HG03575 (cell line): ENCODE data around the gene GARIN1A.

Experiments used
- ATAC-seq: cut with Tn5 transposase; IDR thresholded peaks from one replicate; pipeline ENCODE4 v1.9.1; 2021; ENCODE audit not compliant: unreplicated experiment, insufficient number of reproducible peaks, low FRiP score; ENCODE audit errors: extremely low read depth

Gene GARIN1A

DNA sequence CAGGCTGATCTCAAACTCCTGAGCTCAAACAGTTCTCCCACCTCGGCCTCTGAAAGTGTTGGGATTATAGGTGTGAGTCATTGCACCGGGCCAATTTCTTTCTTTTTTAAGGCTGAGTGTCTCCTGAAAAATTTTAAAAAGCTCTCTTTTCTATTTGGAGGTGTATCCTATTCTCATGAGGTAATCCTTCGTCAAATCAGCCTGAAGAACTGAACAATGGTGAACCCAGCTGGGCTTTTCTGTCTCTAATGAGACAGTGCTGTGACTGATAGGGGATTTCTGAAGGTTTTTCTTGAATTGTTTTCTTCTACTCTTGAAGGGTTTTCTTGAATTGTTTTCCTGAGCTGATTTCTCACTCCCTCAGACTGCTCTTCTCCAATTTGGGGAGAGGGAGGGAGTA, 36.1 kb downstream of the GARIN1A start:
- no peak for ATAC-seq

GRCh38 chr7:128708824-128709223, 36.7 kb downstream of the GARIN1A start:
- no peak for ATAC-seq

DNA sequence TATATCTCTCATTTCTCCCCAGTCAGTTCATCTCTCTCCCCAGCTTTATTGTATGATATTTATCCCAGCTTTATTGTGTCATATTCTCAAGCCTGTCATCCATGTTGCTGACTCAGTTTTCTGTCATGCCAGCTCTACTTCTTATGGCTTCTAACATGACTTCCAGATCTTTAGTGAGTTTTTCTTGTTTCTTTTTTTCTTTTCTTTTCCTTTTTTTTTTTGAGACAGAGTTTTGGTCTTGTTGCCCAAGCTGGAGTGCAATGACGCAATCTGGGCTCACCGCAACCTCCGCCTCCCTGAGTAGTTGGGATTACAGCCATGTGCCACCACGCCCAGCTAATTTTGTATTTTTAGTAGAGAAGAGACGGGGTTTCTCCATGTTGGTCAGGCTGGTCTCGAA, 38.4 kb downstream of the GARIN1A start:
- no peak for ATAC-seq

DNA sequence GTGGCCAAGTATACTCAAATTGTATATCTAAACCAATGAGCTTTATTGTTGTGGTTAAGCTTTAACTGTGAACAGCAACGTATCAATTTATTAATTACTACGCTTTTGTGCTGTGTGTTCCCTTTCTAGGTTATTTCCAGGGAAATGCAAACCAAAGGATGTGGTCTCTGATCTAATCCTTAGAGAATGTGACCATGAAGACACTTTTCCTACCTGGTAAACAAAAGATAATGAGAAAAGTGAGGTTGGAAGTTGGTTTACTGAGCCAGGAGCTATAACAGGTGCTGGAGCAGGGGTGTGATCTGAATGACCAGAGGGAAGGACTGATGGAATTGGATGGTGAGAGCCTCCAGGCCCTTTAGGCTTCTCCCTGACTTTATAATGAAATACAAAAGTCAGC, 41.7 kb downstream of the GARIN1A start:
- no peak for ATAC-seq

DNA sequence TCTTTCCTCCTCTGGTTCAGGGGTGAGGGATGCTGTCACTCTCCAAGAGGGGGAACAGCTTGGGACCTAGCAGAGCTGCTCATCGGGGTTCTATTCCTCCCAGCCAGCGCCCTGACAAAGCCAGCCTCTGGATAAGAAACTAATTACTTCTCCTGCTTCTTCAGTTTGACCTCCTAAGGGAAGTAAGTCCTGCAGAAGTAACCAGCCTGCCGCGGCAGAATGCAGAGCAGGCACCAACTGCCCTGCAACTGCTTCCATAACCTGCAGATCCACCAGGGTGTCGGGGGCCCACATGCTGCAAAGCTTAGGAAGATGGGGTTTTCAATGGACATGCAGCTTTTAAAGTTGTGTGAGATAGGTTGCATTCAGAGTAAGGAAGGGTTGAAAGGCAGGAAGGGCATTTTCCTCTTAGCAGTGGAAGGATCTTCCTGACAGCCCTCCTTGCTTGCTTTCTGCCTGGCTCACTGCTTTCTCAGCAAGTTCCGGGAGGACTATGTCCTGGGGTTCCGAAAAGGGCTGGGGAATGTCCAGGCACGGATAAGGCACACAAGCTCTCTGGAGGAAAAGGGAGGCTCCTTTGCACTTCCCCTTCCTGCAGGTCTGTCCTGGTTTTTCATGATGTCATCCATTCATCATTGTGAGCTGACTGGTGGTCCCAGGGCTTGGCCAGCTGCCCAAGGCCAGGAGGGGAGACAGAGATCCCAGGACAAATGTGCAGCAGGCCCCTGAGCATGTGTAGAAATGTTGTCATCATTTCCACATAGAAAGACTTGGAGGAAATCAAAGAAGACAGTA, 42.8 kb downstream of the GARIN1A start:
- no peak for ATAC-seq

DNA sequence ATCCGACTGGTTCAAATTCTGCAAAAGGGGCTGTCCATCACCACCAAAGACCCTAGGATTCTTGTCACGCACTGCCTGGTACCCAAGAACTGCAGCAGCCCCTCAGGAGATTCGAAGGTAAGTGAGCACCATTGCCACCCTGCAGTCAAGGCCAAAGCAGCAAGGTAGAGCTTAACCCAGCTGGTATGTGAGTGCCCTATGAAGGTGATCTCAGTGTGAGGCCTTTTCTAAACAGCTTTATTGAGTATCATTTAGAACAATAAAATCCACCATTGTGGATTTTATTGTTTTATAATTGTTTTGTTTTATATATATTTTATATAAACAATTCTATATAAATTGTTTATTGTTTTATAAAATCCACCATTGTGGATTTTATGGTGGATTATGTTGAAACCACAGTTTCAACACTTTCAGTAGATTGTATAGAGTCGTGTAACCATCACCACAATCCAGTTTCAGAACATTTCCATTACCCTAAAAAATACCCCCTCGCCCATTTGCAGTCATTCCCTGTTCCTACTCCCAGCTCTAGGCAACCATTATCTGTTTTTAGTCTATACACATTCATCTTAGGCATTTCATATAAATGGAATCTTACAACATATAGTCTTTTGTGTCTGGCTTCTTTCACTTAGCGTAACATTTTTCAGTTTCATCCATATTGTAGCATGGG, 47.0 kb downstream of the GARIN1A start:
- no peak for ATAC-seq

GRCh38 chr7:128721376-128721775, 49.3 kb downstream of the GARIN1A start:
- no peak for ATAC-seq
